Calu3 (cell line): ENCODE results near the gene COL4A2. TPM values are rescaled to one million over a fixed set of nuclear protein-coding genes. Genes with fewer than 3 reads are reported as not detected.

Source experiments
- BruUV-seq: library from RNA; stranded (reverse); fragments of 400-500 nt; replicated peaks from 2 replicates; lab custom pipeline; 2021; lab: Mats Ljungman, UMichigan
- CTCF ChIA-PET: fragments of 300-600 bp; sonication (Branson Sonifier 250); formaldehyde crosslinking; loops from one replicate; lab custom pipeline; 2022; ENCODE audit warnings: antibody characterized with exemption; lab: Charles Lee
- DNase-seq: peaks from one replicate; pipeline ENCODE4 v3.0.0; 2022
- H3K27ac Mint-ChIP-seq: one replicate; pipeline ENCODE4 v1.8.0; 2022; ENCODE audit warnings: mixed read lengths; ENCODE audit not compliant: unreplicated experiment
- H3K27me3 Mint-ChIP-seq: one replicate; pipeline ENCODE4 v1.8.0; 2022; ENCODE audit warnings: mixed read lengths; ENCODE audit not compliant: unreplicated experiment
- H3K36me3 Mint-ChIP-seq: one replicate; pipeline ENCODE4 v1.8.0; 2022; ENCODE audit warnings: mild to moderate bottlenecking, moderate library complexity, mixed read lengths; ENCODE audit not compliant: insufficient read depth, unreplicated experiment
- H3K4me1 Mint-ChIP-seq: one replicate; pipeline ENCODE4 v1.8.0; 2022; ENCODE audit warnings: mild to moderate bottlenecking, low read depth, mixed read lengths; ENCODE audit not compliant: unreplicated experiment
- H3K4me3 Mint-ChIP-seq: one replicate; pipeline ENCODE4 v1.8.0; 2022; ENCODE audit warnings: mild to moderate bottlenecking, low read depth, moderate library complexity, mixed read lengths; ENCODE audit not compliant: unreplicated experiment
- H3K9me3 Mint-ChIP-seq: one replicate; pipeline ENCODE4 v1.8.0; 2022; ENCODE audit warnings: low read depth, mixed read lengths; ENCODE audit not compliant: unreplicated experiment
- intact Hi-C: fragments of 100-400 bp; cut with micrococcal nuclease; formaldehyde crosslinking; loops from one replicate; pipeline ENCODE4 v1.10.0; 2022; ENCODE audit not compliant: unreplicated experiment
- total RNA-seq: library from RNA; stranded (reverse); gene quantifications from 2 replicates; pipeline ENCODE4 v1.2.3, GENCODE V29; 2022
- TF ChIP-seq, protein P1 (sequence below): fragments of 200-600 bp; IDR thresholded peaks from one replicate; pipeline ENCODE4 v1.8.0; 2022; ENCODE audit warnings: antibody characterized with exemption; ENCODE audit not compliant: unreplicated experiment

COL4A2 gene
- total RNA-seq, 1 experiment from 2014 or later: 0.42 TPM

DNA sequence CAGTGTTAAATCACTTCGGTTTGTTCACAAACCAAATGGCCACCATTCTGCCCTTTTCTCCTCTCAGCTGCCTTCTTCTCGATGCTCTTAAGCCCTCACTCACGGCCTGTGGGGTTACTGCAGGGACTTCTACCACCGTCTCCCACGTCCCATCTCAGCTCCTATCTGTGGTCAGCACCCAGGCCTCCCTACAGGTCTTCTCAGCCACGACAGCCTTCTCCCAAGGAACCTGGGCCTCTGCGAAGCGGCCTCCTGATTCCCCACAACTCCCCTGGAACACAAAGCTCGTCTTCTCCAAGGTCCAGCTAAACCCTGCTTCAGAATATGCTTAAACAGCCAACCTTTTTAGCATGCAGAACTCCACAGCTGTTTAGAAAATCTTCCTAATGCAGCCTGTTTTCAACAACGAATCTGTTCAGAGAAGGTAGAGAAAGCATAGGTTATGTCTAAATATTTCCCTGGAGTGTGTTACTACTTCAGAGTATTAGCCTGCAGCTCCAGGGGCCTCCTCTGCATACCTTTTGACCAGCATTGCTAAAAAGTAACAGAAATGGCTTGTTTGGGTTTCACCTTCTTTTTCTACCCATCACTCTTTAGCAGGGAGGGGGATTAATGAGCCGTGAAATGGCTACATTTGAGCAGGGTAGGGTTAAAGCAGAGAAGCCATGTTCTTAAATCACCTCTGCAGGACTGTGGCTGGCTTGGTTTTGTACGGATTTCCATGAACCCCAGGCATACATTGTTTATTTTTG is 104.0 kb downstream of the COL4A2 start:
- TF ChIP-seq, protein P1, sequence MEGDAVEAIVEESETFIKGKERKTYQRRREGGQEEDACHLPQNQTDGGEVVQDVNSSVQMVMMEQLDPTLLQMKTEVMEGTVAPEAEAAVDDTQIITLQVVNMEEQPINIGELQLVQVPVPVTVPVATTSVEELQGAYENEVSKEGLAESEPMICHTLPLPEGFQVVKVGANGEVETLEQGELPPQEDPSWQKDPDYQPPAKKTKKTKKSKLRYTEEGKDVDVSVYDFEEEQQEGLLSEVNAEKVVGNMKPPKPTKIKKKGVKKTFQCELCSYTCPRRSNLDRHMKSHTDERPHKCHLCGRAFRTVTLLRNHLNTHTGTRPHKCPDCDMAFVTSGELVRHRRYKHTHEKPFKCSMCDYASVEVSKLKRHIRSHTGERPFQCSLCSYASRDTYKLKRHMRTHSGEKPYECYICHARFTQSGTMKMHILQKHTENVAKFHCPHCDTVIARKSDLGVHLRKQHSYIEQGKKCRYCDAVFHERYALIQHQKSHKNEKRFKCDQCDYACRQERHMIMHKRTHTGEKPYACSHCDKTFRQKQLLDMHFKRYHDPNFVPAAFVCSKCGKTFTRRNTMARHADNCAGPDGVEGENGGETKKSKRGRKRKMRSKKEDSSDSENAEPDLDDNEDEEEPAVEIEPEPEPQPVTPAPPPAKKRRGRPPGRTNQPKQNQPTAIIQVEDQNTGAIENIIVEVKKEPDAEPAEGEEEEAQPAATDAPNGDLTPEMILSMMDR: no peak
- H3K4me1 Mint-ChIP-seq: peaks cover 11% of the 10 kb centered on the region
- no peak overlapping the region for H3K4me3 Mint-ChIP-seq
- BruUV-seq: no TSS peak
- intact Hi-C loops: loop anchor here (5.0 kb wide), 1 partner anchor 189 kb away; no protein-coding TSS in a partner anchor
- no peak overlapping the region for H3K27ac Mint-ChIP-seq
- no peaks in the 10 kb centered on the region for H3K27me3 Mint-ChIP-seq
- no peak for DNase-seq
- CTCF ChIA-PET: no interaction called here
- no peaks in the 10 kb centered on the region for H3K36me3 Mint-ChIP-seq
- no peaks in the 10 kb centered on the region for H3K9me3 Mint-ChIP-seq

DNA sequence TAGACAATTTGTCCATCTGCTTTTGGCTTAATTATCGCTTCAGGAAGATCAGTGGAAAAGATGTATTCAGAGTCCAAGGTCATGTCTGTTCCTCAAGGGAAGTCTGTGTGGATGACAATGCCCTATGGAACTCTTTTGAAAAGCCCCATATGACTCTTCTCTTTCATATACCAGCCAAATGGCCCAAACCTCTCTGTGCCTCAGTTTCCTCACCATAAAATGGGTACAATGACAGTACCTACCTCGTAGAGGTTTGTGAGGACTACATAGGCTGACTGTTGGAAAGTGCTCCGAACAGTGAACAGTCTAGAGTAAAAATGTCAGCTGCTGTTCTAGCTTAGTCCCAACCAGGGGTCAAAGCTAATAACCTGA is 104.6 kb downstream of the COL4A2 start:
- intact Hi-C loops: loop anchor here (5.0 kb wide), 1 partner anchor 189 kb away; no protein-coding TSS in a partner anchor
- DNase-seq: no peak
- Mint-ChIP-seq H3K4me1 (peaks cover 11% of the 10 kb centered on the region), H3K27ac (no peak overlapping the region), H3K4me3 (no peak overlapping the region), H3K36me3 (no peaks in the 10 kb centered on the region), H3K9me3 (no peaks in the 10 kb centered on the region), H3K27me3 (no peaks in the 10 kb centered on the region)
- no TSS peak for BruUV-seq
- TF ChIP-seq, protein P1: no peak
- CTCF ChIA-PET: no interaction called here

DNA sequence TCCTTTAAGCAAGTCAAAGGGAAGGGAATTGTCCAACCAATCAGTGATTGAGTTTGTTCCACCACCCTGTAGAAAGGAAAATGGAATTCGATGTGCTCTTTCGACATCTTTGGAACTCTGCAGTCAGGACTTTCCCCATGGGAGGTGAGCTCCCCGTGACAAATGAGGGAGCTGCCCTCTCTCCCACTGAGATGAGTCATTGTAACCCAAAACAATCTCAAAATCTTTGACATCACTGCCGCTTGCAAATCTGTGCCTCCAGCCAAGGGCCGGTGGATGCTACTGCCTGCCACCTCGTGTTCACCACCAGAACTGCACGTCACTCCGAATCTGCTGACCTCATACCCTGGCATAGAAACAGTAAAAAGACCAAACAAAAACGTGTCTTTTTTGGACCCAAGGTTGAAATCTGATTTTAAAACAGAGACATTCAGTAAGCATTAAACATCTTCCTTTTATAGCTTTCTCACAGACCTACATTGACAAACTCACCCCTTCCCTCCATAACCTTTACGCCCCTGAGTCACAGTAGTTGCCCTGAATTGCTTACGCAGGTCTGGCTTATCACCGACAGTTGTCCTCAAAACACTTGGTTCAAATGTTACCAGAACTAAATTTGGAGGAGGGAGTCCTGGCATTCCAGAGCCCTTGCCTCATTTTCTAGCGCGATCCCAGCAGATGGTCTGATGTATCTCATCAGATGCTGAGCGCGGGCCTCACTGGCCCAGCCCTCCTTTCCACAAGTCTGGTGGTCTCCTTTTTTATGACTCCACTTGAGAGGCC is 105.2 kb downstream of the COL4A2 start:
- intact Hi-C loops: loop anchor here (5.0 kb wide), 1 partner anchor 190 kb away; no protein-coding TSS in a partner anchor
- H3K9me3 Mint-ChIP-seq: no peaks in the 10 kb centered on the region
- CTCF ChIA-PET: no interaction called here
- TF ChIP-seq, protein P1: peak; percentile 32
- no TSS peak for BruUV-seq
- H3K27ac Mint-ChIP-seq: no peak overlapping the region
- peak; percentile 63 for DNase-seq
- no peak overlapping the region for H3K4me3 Mint-ChIP-seq
- no peaks in the 10 kb centered on the region for H3K36me3 Mint-ChIP-seq
- H3K27me3 Mint-ChIP-seq: no peaks in the 10 kb centered on the region
- H3K4me1 Mint-ChIP-seq: peaks cover 6% of the 10 kb centered on the region

DNA sequence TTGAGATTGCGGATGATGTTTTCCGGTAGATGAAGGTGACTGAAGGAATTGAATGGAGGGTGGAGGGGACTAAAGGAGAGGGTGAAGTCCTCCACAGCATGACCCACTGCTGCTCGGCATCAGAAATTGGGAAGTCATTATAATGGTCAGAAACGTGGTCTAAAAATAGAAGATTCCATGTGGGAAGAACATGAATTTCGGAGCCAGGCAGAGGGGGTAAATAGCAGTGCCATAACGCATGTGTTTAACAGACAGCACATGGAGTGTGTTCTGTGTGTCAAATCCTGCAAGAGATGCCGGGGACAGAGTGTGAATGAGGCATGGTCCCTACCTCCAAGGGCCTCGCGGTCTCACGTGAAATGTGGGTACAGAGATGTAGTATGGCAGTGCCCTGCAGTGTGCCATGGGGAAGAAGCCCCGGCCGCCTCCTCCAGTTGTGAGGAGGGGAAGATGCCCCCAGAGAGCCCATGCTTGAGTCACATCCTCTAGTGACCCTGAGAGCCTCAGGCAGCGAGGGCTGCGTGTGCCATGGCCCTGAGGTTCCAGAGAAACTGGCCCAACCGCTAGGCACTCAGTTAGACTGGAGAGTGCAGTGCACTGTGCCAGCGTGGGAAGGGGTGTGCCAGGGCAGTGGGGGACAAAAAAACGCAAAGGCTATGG is 106.1 kb downstream of the COL4A2 start:
- H3K27ac Mint-ChIP-seq: no peak overlapping the region
- no peaks in the 10 kb centered on the region for H3K4me1 Mint-ChIP-seq
- intact Hi-C loops: loop anchor here (5.0 kb wide), 1 partner anchor 191 kb away; no protein-coding TSS in a partner anchor

More for the DNA sequence above, 106.1 kb downstream of the COL4A2 start:
- Mint-ChIP-seq H3K36me3 (no peaks in the 10 kb centered on the region), H3K4me3 (no peak overlapping the region), H3K9me3 (no peaks in the 10 kb centered on the region), H3K27me3 (no peaks in the 10 kb centered on the region)
- no peak for DNase-seq
- BruUV-seq: no TSS peak
- TF ChIP-seq, protein P1: no peak
- CTCF ChIA-PET: no interaction called here
